ENCODE measurements around the gene NFYC.
A peak's percentile ranks its signal among the peaks of the same experiment; 100 is the strongest.

Gene NFYC

DNA sequence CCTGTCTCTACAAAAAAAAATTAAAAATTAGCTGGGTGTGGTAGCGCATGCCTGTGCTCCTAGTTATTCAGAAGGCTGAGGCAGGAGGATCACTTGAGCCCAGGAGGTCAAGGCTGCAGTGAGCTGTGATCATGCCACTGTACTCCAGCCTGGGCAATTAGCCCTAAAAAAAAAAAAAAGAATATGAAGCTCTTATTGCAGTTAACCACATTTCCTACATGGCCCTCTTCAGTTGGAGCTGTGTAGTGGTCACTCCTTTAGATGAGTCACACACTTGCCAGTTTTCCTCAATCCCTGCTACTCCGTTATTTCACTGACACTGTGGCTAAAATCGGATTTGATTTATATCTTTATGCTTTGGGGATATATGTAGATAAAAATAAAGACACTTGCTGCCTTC, 11.8 kb downstream of the NFYC start:
- TF ChIP-seq SPI1 (IDR thresholded peaks at IDR 0.05; ENCODE audit: low read depth, low read length) (no peak), POU2F2 (IDR thresholded peaks at IDR 0.05; ENCODE audit: low read depth, low read length) (no peak), TAF1 (IDR thresholded peaks at IDR 0.05; ENCODE audit: low read depth, low read length) (no peak), POLR2AphosphoS5 (IDR thresholded peaks at IDR 0.05; ENCODE audit: low read depth, low read length) (no peak), POLR2A (IDR thresholded peaks at IDR 0.05; ENCODE audit: low read depth, low read length) (no peak), PAX5 (IDR thresholded peaks at IDR 0.05; ENCODE audit: insufficient read depth, low read length, severe bottlenecking) (no peak)
- DNase-seq (ENCODE audit: insufficient read length, low spot score) (no peak), FAIRE-seq (no peak)

- FAIRE-seq: no peak
- no peak for DNase-seq (ENCODE audit: insufficient read length, low spot score)
- TF ChIP-seq SPI1 (IDR thresholded peaks at IDR 0.05; ENCODE audit: low read depth, low read length) (no peak), PAX5 (IDR thresholded peaks at IDR 0.05; ENCODE audit: insufficient read depth, low read length, severe bottlenecking) (no peak), TAF1 (IDR thresholded peaks at IDR 0.05; ENCODE audit: low read depth, low read length) (no peak), POU2F2 (IDR thresholded peaks at IDR 0.05; ENCODE audit: low read depth, low read length) (no peak), POLR2A (IDR thresholded peaks at IDR 0.05; ENCODE audit: low read depth, low read length) (no peak), POLR2AphosphoS5 (IDR thresholded peaks at IDR 0.05; ENCODE audit: low read depth, low read length) (no peak)
Observed at GRCh38 chr1:40704817-40705733, 13.6 kb downstream of the NFYC start.

DNA sequence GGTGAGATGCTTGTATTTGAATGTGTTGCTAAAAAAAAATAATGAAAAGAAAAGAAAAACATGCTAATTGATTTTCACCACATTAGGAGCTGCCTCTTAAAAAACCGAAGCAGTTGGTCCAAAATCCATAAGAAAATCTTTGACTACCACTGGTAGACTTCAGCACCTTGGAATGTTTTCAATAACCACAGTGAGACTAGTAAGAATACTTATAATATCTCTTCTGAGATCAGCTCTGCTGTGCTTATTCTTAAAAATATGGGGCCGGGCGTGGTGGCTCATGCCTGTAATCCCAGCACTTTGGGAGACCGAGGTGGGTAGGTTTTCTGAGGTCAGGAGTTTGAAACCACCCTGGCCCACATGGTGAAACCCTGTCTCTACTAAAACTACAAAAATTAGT, 15.1 kb downstream of the NFYC start:
- TF ChIP-seq POU2F2 (IDR thresholded peaks at IDR 0.05; ENCODE audit: low read depth, low read length): no peak
- no peak for TF ChIP-seq POLR2A (IDR thresholded peaks at IDR 0.05; ENCODE audit: low read depth, low read length)
- TF ChIP-seq SPI1 (IDR thresholded peaks at IDR 0.05; ENCODE audit: low read depth, low read length): no peak
- TF ChIP-seq TAF1 (IDR thresholded peaks at IDR 0.05; ENCODE audit: low read depth, low read length): no peak
- TF ChIP-seq POLR2AphosphoS5 (IDR thresholded peaks at IDR 0.05; ENCODE audit: low read depth, low read length): no peak
- TF ChIP-seq PAX5 (IDR thresholded peaks at IDR 0.05; ENCODE audit: insufficient read depth, low read length, severe bottlenecking): no peak
- DNase-seq (ENCODE audit: insufficient read length, low spot score): no peak
- FAIRE-seq: no peak

DNA sequence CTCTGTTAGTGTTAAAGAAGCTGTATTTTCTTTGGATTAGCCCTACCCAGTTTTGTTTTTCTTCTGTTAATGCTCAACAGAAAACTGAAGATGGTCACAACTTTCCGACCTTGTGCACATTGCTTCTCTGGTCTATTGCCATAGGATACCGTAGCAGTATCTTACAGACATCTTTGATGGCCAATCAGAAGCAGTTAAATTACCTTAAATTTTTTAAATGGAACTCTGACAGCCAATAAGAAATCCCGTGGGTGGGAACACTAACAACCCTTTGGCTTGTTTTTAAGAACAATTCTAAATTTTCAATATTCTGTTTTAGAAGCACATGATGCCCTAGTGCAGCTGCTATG, 17.2 kb downstream of the NFYC start:
- FAIRE-seq: no peak
- DNase-seq (ENCODE audit: insufficient read length, low spot score): peak; percentile 20
- TF ChIP-seq POU2F2 (IDR thresholded peaks at IDR 0.05; ENCODE audit: low read depth, low read length): no peak
- TF ChIP-seq POLR2A (IDR thresholded peaks at IDR 0.05; ENCODE audit: low read depth, low read length): no peak
- TF ChIP-seq TAF1 (IDR thresholded peaks at IDR 0.05; ENCODE audit: low read depth, low read length): no peak
- TF ChIP-seq PAX5 (IDR thresholded peaks at IDR 0.05; ENCODE audit: insufficient read depth, low read length, severe bottlenecking): no peak
- TF ChIP-seq SPI1 (IDR thresholded peaks at IDR 0.05; ENCODE audit: low read depth, low read length): no peak
- no peak for TF ChIP-seq POLR2AphosphoS5 (IDR thresholded peaks at IDR 0.05; ENCODE audit: low read depth, low read length)

GRCh38 chr1:40709100-40709801, 17.7 kb downstream of the NFYC start:
- TF ChIP-seq POU2F2 (IDR thresholded peaks at IDR 0.05; ENCODE audit: low read depth, low read length) (no peak), PAX5 (IDR thresholded peaks at IDR 0.05; ENCODE audit: insufficient read depth, low read length, severe bottlenecking) (no peak), TAF1 (IDR thresholded peaks at IDR 0.05; ENCODE audit: low read depth, low read length) (no peak), SPI1 (IDR thresholded peaks at IDR 0.05; ENCODE audit: low read depth, low read length) (peak; percentile 92), POLR2AphosphoS5 (IDR thresholded peaks at IDR 0.05; ENCODE audit: low read depth, low read length) (peak; percentile 67; the same call in 1 of the 2 replicates), POLR2A (IDR thresholded peaks at IDR 0.05; ENCODE audit: low read depth, low read length) (peak; percentile 72)
- FAIRE-seq (peak; percentile 96), DNase-seq (ENCODE audit: insufficient read length, low spot score) (peak; percentile 34)

DNA sequence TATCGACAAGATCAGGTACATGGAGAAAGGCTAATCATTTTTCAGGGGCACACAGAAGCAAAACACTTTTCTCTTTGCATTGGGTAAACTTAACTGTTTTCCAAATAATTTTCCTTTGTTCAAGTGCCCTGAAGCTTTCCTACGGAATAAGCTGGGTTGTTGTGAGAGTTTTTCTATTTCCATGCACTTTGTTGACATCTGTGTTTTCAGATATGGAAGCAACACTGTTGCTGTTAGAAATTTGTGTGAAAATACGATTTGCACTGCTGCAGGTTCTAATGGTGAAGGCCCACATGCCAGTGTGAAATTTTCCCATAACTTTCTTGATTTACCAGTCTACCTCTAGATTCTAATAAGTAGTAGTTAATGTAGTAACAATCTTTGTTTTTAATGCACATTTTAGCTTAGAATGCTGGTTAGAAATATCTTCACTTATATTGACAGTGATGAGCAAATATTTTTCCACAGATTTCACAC, 18.3 kb downstream of the NFYC start:
- FAIRE-seq (no peak), DNase-seq (ENCODE audit: insufficient read length, low spot score) (no peak)
- no peak for TF ChIP-seq PAX5 (IDR thresholded peaks at IDR 0.05; ENCODE audit: insufficient read depth, low read length, severe bottlenecking)
- TF ChIP-seq POU2F2 (IDR thresholded peaks at IDR 0.05; ENCODE audit: low read depth, low read length): no peak
- TF ChIP-seq POLR2AphosphoS5 (IDR thresholded peaks at IDR 0.05; ENCODE audit: low read depth, low read length): no peak; the same call in 1 of the 2 replicates
- no peak; the same call in 1 of the 2 replicates for TF ChIP-seq TAF1 (IDR thresholded peaks at IDR 0.05; ENCODE audit: low read depth, low read length)
- TF ChIP-seq POLR2A (IDR thresholded peaks at IDR 0.05; ENCODE audit: low read depth, low read length): no peak
- TF ChIP-seq SPI1 (IDR thresholded peaks at IDR 0.05; ENCODE audit: low read depth, low read length): no peak

- DNase-seq (ENCODE audit: insufficient read length, low spot score) (no peak), FAIRE-seq (no peak)
- TF ChIP-seq POU2F2 (IDR thresholded peaks at IDR 0.05; ENCODE audit: low read depth, low read length) (no peak), POLR2AphosphoS5 (IDR thresholded peaks at IDR 0.05; ENCODE audit: low read depth, low read length) (no peak), POLR2A (IDR thresholded peaks at IDR 0.05; ENCODE audit: low read depth, low read length) (no peak), TAF1 (IDR thresholded peaks at IDR 0.05; ENCODE audit: low read depth, low read length) (no peak), PAX5 (IDR thresholded peaks at IDR 0.05; ENCODE audit: insufficient read depth, low read length, severe bottlenecking) (no peak), SPI1 (IDR thresholded peaks at IDR 0.05; ENCODE audit: low read depth, low read length) (no peak)
Observed at GRCh38 chr1:40710581-40711315, 19.2 kb downstream of the NFYC start.

- FAIRE-seq (peak; percentile 58), DNase-seq (ENCODE audit: insufficient read length, low spot score) (no peak)
- TF ChIP-seq TAF1 (IDR thresholded peaks at IDR 0.05; ENCODE audit: low read depth, low read length) (no peak), PAX5 (IDR thresholded peaks at IDR 0.05; ENCODE audit: insufficient read depth, low read length, severe bottlenecking) (no peak)
Observed at GRCh38 chr1:40711465-40712404, 20.2 kb downstream of the NFYC start.
